ENCODE measurements around the gene PRKG1.

DNA sequence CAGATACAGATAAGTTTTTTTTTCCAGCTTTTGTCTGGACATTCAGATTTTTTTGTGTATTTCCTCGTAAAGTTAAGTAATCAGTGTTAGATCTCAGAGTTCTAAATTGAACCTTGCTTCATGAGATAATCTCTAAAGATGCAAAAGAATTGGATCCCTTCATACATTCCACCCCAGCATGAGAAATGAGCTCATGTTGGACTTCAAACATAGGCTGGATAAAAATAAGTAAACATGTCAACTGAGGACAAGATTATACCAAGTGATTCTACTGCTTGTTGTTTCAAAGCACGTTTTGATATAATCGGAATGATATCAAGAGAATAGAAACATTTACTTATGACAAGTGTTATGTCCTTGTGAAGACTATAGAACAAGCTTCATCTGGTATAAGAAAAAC, 1122.8 kb downstream of the PRKG1 start:
- TF ChIP-seq, protein P1, sequence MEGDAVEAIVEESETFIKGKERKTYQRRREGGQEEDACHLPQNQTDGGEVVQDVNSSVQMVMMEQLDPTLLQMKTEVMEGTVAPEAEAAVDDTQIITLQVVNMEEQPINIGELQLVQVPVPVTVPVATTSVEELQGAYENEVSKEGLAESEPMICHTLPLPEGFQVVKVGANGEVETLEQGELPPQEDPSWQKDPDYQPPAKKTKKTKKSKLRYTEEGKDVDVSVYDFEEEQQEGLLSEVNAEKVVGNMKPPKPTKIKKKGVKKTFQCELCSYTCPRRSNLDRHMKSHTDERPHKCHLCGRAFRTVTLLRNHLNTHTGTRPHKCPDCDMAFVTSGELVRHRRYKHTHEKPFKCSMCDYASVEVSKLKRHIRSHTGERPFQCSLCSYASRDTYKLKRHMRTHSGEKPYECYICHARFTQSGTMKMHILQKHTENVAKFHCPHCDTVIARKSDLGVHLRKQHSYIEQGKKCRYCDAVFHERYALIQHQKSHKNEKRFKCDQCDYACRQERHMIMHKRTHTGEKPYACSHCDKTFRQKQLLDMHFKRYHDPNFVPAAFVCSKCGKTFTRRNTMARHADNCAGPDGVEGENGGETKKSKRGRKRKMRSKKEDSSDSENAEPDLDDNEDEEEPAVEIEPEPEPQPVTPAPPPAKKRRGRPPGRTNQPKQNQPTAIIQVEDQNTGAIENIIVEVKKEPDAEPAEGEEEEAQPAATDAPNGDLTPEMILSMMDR (IDR thresholded peaks at IDR 0.05), result no peak
- no peak for TF ChIP-seq POLR2A (IDR thresholded peaks at IDR 0.05)
- no peak for TF ChIP-seq POLR2AphosphoS5 (IDR thresholded peaks at IDR 0.05; ENCODE audit: insufficient read depth in 1 of 2, low read depth in 1 of 2)
